Bronchial epithelial cell (primary cell): Measurements from ENCODE around the gene SYNGR1. TPM values are rescaled to one million over a fixed set of nuclear protein-coding genes. Genes with fewer than 3 reads are reported as not detected.

Experiments
- DNase-seq: peaks from one replicate; pipeline ENCODE4 v3.0.0-alpha.2; 2010; ENCODE audit warnings: low read depth
- FAIRE-seq: peaks from 2 replicates; lab custom pipeline; 2011; peaks lifted over from hg19 to GRCh38; lab: Jason Lieb, UNC
- H3K27me3 ChIP-seq: 2 replicates; pipeline ENCODE4 v1.5.1; 2011; ENCODE audit warnings: low read length; ENCODE audit not compliant: control insufficient read depth, insufficient read depth
- H3K36me3 ChIP-seq: 2 replicates; pipeline ENCODE4 v1.5.1; 2011; ENCODE audit warnings: low read length; ENCODE audit not compliant: control insufficient read depth, insufficient read depth
- H3K4me3 ChIP-seq: 2 replicates; pipeline ENCODE4 v1.5.1; 2011; ENCODE audit warnings: mild to moderate bottlenecking, low read depth, low read length, control low read depth
- CTCF ChIP-seq: IDR thresholded peaks from 2 replicates; pipeline ENCODE4 v1.5.1; 2011; ENCODE audit warnings: mild to moderate bottlenecking, moderate library complexity, low read length, control low read depth, inconsistent platforms; ENCODE audit not compliant: insufficient read depth, severe bottlenecking
- total RNA-seq: library from RNA; depleted of rRNA; stranded (reverse); fragments of >200 nt; gene quantifications from 2 replicates; pipeline ENCODE4 v1.2.1, GENCODE V29; 2014

Gene SYNGR1
- total RNA-seq, 1 donor from 2014 or later: 0.26 TPM

GRCh38 chr22:39345231-39345630, 4.6 kb upstream of the SYNGR1 start:
- no peak for FAIRE-seq
- TF ChIP-seq CTCF: no peak
- H3K36me3 ChIP-seq: no peaks in the 10 kb centered on the region
- no peak overlapping the region for H3K4me3 ChIP-seq
- peaks cover 3% of the 10 kb centered on the region for H3K27me3 ChIP-seq
- no peak for DNase-seq

- Histone ChIP-seq H3K27me3 (peaks cover 3% of the 10 kb centered on the region), H3K36me3 (no peaks in the 10 kb centered on the region), H3K4me3 (peak overlapping the region; percentile 40)
- no peak for TF ChIP-seq CTCF
- no peak for DNase-seq
- no peak for FAIRE-seq
Measured at GRCh38 chr22:39348909-39349505, 784 bp upstream of the SYNGR1 start.

- Histone ChIP-seq H3K4me3 (peak overlapping the region; percentile 42), H3K36me3 (no peaks in the 10 kb centered on the region), H3K27me3 (peaks cover 2% of the 10 kb centered on the region)
- DNase-seq (no peak), FAIRE-seq (no peak)
- TF ChIP-seq CTCF: no peak
Measured at GRCh38 chr22:39349506-39349966, 255 bp upstream of the SYNGR1 start.

- TF ChIP-seq CTCF: no peak
- FAIRE-seq: no peak
- H3K4me3 ChIP-seq: no peak overlapping the region
- peaks cover 2% of the 10 kb centered on the region for H3K27me3 ChIP-seq
- no peak for DNase-seq
- no peaks in the 10 kb centered on the region for H3K36me3 ChIP-seq
Measured at GRCh38 chr22:39350757-39351688, 1.2 kb downstream of the SYNGR1 start.

- no peak for TF ChIP-seq CTCF
- DNase-seq: no peak
- Histone ChIP-seq H3K27me3 (peaks cover 2% of the 10 kb centered on the region), H3K36me3 (no peaks in the 10 kb centered on the region), H3K4me3 (no peak overlapping the region)
- no peak for FAIRE-seq
Measured at GRCh38 chr22:39351689-39352214, 2.0 kb downstream of the SYNGR1 start.
